GM20431 (cell line): Measurements from ENCODE around the gene ZSWIM3.

Source experiments
- in situ Hi-C: fragments of 300-500 bp; cut with MseI, MboI; formaldehyde crosslinking; loops from one replicate; pipeline ENCODE4 v1.15.0; 2020; ENCODE audit warnings: low sequenced_read_pairs; ENCODE audit not compliant: unreplicated experiment

Gene ZSWIM3

DNA sequence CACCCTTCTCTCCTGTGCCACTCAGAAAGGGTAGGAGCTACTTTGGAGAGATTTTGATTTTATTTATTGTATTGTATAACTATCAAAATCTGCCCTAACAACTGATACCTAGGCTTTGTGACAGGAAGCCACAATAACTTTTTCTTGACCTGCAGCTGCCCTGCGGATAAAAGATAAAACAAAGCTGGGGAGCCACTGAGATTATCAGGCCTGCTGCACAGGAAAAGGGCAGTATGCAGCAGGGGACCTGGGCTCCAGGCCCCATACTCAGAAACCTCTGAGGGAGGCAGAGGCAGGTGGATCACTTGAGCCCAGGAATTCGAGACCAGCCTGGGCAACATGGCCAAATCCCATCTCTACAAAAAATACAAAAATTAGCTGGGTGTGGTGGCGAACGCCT is 24.8 kb upstream of the ZSWIM3 start:
- in situ Hi-C loops = no loop called here

DNA sequence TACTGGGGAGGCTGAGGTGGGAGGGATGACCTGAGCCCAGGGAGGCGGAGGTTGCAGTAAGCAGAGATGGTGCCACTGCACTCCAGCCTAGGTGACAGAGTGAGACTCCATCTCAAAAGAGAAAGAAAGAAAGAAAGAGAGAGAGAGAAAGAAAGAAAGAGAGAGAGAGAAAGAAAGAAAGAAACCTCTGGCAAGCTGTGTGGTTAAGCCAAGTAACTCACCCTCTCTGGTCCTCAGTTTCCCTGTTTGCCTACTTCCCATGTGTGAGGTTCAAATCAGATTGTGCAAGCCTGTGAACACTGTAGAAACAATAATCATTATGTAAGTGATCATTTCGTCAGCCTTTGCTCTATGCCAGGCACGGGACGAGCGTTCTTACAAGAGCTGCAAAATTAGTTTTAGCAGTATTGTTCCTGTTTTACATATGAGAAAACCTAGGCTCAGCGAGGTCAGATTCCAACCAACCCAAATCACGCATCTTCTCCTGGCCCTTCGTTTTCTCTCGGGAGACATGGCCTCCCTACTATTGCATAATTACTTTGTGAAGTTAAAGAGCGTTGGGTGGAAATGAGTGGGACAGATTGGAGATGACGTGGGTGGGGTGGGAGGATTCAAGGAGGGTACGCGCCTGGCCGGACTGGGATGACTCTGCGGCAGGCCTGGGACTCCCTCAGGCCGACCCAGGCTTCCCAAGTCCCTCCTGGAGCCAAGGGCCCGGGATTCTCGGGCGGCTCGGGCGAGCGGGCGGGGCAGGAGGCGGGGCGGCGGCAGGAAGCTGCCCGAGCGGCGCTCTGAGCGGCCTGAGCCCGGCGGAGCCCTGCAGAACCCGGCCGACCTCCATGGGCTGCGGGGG is 24.2 kb upstream of the ZSWIM3 start, which contains the start of gene SNX21:
SNX21 (plus strand) TSS at position 770 of the 853 bp plus-strand sequence. CDS start 121 bp downstream, outside the sequence.
- in situ Hi-C loops = no loop called here

DNA sequence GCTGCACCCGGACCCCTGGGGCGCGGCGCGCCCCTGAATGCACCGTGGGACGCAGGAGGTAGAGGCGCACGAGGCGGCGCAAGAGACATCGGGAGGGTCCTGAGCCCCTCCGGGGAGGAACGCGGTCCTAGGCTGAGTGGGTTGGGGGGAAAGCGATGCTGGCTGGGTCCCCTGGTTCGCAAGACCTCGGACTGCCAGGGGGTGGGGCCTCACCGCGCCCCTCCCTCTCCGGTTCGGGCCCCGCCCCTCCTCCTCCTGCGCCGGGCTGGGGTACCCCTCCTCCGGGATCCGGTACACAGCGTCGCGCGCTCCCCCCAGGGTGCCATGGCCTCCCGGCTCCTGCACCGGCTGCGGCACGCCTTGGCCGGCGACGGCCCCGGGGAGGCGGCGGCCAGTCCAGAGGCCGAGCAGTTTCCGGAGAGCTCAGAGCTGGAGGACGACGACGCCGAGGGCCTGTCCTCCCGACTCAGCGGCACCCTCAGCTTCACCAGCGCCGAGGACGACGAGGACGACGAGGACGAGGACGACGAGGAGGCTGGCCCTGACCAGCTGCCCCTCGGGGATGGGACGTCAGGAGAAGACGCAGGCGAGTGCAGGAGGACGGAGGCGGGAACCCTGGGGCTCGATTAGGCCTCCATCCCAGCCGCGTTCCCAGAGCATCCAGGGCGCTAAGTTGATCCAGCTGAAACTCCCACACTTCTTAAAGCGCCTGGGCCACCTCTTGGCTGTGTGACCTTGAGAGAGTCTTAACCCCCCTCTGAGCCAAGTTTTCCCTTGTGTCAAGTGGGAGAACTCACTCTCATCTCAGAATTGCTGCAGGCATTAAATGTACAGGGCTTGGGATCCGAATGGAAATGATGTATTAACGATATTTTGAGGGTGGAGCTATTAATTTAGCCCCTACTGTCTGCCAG is 23.3 kb upstream of the ZSWIM3 start:
- in situ Hi-C loops = no loop called here

DNA sequence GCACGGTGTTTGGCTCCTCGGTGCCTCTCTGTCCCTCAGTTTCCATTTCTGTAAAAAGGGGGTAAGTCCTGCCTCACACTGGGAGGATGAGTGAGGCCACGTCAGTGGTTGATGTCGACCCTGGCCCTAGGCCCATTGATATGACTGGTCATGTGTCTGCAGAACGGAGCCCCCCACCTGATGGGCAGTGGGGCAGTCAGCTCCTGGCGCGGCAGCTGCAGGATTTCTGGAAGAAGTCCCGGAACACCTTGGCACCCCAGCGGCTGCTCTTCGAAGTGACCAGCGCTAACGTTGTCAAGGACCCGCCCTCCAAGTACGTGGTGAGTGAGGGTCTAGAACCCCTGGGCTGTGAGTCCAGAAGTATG is 22.6 kb upstream of the ZSWIM3 start:
- in situ Hi-C loops = no loop called here

DNA sequence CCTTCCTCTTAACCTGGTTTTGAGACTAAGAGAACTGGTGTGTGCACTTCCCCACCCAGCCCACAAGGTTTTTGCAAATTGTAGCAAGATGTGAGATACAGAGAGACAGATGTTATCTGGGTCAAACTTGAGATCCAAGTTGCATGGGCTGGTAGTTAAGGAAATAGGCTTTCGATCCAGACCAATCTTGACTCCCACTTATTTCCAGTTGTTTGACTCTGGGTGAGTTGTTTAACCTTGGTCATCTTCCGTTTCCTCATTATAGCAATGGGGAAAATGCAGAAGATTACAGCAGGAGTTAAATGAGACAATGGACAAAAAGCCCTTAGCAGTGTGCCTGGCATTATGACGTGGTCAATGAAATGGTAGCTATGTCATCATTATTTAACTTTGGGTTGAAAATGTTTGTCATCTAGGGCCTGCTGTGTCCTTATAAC is 22.1 kb upstream of the ZSWIM3 start:
- in situ Hi-C loops = no loop called here

DNA sequence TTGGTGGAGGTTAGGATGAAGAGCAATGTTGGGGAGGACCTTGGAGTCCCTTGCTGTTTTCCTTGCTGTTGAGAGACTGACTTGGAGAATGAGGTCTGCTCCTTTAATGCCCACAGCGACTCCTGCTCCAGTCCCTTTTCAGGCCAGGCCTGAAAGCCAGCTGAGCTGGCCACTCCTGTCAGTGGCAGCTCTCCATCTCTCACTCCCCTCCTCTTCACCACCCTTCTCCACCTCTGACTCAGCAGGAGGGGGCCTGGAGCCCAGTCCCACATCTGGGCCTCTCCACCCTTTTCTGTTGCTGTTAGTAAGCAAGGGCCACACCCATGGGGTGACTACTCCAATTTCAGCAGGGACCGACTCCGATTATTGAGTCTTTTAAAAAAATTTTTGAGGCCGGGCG is 21.6 kb upstream of the ZSWIM3 start:
- in situ Hi-C loops = no loop called here

DNA sequence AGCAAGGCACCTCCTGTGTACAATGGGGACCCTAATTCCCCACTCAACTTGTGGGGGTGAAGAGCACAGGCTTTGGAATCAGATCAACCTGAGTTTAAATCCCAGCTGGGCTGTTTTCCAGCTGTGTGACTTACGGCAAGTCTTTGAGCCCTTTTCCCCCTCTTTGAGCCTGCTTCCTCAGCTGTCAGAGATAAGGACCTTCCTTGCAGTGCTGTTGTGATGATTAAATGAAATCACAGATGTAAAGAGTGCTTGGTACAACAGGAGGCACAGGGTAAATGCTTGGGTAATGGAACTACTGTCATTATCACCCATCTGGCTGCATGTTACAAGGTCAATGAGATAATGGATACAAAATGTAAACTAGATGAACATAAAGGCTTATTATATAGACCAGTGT is 20.6 kb upstream of the ZSWIM3 start:
- in situ Hi-C loops = no loop called here

DNA sequence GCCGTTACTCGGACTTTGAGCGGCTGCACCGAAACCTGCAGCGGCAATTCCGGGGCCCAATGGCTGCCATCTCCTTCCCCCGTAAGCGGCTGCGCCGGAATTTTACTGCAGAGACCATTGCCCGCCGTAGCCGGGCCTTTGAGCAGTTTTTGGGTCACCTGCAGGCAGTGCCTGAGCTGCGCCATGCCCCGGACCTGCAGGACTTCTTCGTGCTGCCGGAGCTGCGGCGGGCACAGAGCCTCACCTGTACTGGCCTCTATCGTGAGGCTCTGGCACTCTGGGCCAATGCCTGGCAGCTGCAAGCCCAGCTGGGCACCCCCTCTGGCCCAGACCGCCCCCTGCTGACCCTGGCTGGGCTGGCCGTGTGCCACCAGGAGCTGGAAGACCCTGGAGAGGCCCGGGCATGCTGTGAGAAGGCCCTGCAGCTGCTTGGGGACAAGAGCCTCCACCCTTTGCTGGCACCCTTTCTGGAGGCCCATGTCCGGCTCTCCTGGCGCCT is 16.7 kb upstream of the ZSWIM3 start:
- in situ Hi-C loops = no loop called here

DNA sequence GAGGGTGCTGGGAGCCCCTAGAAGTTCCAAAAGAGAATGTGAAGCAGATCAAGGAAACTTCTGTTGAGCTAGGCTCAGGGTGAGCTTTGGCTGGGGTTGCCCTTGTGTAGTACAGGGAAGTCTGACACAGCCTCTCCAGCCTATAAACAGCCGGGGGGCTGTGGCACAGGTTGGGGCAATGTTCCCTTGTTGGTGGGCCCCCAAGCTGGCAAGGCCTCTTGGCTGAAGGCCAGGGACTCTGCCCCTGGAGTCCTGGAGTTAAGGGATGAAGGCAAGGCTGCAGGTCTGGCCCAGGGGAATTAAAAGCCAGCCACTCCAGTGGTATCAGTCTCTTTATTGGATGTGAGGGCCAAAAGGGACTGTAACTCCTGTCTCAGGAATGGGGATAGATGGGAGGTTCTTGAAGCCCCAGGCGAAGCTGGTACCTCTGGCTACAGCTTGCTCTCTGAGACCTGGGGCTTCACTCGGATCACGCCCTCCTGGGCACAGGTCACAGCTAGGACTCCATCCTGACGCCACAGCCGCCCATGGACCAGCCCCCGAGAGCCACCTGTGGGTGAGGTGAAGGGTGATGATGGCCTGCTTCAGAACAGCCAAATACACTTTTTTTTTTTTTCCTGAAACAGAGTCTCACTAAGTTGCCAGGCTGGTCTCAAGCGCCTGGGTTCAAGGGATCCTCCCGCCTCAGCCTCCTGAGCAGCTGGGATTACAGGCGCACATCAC is 15.8 kb upstream of the ZSWIM3 start:
- in situ Hi-C loops = no loop called here

DNA sequence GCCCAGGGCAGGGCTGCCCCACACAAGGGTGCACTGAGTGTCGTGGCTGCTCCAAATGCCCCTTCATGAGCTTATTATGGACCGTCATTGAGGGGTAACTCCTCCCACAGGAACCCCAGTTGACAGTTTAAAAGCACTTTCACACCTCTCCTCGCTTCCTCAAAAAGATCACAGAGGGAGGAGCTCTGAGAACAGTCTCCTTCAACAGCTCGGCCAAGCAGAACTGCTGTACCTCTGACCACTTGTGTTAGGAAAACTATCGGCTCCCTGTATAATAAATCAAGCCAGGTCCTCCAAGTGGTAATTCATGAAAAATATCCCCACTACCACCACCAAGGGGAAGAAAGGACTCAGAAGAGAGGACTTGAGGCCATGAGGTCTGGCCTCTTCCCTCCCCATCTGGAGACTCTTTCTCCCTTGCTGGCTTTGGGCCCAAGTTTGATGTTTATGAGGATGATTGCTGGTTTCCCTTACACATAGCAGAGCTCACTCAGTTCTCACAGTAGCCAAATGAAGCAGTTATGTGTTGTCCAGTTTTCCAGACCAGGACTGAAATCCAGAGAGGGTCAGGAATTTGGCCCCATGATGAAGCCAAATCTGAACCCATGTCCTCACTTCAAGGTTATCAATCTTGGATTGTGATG is 15.1 kb upstream of the ZSWIM3 start:
- in situ Hi-C loops = no loop called here

DNA sequence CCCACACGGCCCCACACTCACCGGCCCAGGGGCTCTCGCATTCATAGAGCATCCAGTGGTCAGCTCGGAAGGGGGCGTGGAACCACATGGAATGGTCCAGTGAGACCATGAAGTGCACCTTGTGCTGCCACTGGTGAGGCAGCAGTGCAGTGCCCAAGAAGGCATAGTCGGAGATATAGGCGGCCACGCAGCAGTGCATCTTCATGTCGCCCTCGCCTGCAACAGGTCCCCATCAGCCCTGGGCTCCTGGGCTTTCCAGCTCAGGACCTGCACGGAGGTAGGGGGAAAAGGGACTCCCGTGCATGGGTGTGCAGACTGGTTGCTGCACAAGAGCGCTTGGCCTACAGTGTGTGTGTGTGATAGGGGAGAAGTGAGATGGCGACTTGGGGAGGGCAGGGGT is 13.9 kb upstream of the ZSWIM3 start:
- in situ Hi-C loops = no loop called here

DNA sequence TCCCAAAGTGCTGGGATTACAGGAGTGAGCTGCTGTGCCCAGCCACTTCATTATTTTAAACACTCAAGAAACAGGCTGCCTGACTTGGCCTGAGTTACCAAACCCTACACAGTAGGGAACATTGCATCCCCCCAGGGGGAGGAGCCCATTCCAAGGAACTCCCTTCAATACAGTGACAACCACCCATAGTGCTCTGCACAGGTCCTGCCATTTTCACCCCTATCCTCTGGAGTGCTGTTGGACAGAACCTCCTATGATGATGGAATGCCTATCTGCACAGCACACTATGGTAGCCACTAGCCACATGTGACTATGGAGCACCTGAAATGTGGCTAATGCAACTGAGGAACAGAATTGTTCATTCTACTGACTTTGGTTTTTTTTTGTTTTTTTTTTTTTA is 12.0 kb upstream of the ZSWIM3 start:
- in situ Hi-C loops = no loop called here

DNA sequence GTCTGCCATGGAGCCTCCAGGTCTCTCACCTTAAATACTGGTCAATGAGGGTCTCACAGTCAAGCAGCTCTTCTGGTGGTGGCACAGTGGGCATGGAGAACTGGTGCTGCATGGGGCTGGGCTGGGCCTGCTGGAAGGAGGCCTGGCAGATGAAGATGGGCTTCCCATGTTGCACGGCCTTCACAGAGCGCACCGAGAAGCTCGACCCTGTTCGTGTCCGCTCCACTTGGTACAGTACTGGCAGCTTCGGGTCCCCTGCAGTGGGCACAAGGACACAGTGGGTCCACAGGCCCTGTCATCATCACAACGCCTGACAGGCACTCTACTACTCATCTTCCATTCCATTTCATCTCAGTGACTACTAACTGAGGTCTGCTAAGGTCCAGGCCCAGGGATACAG is 9.0 kb upstream of the ZSWIM3 start:
- in situ Hi-C loops = no loop called here

DNA sequence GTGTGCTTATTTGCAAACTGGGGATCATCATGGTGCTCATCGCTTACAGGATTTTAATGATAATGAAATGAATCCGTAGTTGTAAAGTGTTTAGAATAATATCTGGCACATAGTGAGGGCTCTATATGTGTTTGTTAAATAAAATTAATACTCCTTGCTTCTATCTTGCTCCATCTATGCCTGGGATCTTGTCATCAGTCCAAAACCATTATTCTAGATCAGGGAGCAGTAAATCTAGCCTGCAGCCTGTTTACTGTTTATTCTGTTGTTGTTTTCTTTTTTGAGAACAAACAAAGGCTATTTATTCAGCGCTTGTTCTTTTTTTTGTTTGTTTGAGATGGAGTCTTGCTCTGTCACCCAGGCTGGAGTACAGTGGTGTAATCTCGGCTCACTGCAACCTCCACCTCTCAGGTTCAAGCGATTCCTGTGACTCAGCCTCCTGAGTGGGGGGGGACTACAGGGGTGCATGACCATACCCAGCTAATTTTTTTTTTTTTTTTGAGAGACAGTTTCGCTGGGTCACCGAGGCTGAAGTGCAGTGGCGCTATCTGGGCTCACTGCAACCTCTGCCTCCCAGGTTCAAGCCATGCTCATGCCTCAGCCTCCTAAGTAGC is 8.3 kb upstream of the ZSWIM3 start:
- in situ Hi-C loops = no loop called here

DNA sequence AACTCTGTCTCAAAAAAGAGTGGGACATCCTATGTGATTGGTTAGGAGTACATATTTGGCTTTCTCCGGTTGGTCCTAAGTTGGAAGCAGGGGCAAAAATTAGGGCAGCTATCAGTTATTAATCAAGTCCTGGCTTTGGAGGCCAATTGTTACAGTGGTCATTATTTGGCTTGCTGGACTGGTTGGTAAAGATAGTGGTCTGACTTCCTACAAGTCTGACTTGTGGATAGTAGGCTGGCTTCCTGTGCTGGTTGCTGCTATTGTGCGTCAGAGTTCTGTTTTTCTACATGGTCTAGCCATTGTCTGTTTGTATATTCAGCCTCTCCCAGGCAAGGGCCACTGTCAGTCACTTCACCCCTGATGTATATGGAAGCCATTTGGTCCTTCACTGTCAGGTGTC is 7.2 kb upstream of the ZSWIM3 start:
- in situ Hi-C loops = no loop called here

DNA sequence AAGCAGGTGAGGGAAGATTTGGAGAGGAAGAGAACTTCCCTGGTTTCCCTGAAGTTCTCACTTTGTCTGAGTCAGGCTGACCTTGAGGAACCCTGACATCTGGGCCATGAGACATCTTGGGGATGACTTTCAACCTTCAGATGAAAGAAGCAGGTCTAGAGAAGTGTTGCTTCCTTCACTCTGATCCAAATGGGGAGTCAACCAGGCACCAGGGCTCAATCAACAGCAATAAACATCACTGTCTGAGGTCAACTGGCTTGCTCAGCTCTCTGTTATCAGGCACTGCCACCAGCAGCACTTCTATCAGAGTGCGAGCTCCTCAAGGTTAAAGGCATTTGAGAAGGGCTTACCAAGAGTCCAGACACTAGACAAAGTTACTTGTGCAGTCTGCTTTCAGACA is 6.5 kb upstream of the ZSWIM3 start:
- in situ Hi-C loops = no loop called here

DNA sequence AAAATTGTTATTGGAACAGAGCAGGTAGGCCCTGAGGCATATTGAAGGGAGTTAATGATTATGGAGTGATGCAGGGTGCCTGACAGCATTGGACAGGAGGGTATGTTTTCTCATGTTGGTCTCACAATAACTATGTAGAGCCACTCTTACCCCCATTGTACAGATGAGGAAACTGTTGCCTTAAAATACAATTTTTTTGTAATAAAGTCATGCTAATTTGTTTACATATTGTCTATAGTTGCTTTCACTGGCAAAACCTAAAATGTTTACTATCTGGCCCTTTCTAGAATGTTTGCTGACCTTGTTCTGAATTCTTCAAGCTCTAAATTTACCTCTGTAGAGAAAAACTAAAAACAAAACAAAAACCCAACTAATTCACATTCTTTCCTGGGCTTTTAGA is 5.9 kb upstream of the ZSWIM3 start:
- in situ Hi-C loops = no loop called here

DNA sequence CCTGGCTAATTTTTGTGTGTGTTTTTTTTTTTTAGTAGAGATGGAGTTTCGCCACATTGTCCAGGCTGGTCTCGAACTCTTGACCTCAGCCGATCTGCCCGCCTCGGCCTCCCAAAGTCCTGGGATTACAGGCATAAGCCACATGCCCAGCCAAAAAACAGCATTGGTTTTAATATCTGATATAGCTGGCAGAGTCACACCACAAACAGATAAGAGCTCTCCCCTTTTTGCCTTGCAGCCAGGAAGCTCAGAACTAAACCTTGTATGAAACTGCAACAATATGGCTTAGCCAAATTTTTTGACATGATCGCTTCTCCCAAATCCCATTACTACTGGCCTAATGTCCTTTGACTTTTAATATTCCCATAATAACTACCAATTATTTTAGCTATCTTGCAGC is 5.1 kb upstream of the ZSWIM3 start:
- in situ Hi-C loops = no loop called here

DNA sequence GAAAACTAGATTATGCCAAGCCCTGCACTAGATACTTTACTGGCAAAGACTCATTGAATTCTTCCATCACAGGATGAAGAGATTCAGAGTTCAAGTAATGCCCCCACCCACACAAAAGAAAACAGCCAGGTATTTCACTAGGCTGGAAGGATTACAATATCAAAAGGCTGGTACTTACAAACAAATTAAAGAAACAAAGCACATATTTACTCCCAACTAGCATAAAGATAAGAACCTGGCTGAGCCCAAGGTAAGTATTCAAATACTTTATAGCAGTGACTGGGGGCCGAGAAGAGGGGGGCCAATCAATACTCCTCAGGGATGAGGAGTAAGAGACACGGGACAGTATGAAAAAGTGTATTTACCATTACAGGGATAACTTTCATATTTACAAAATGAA is 3.9 kb upstream of the ZSWIM3 start:
- in situ Hi-C loops = no loop called here

DNA sequence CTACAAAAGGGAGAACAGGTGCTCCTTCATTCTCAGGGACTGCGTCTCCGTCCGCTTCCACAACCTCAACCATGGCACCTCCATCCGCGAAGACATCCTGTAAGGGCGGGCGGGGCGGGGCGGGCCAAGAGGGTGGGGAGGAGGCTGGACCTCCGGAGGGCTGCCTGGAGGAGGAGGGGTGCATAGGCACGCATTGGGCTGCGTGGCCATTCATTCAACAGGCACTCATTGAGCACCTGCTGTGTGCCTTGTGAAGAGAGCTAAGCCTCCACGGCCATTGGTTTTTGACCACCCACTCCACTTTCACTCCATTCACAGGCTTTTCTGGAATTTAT is 435 bp downstream of the ZSWIM3 start:
- in situ Hi-C loops = no loop called here
